WTC11 (cell line): ENCODE measurements around the gene NCAPH2.

Experiments
- AFF4 ChIP-seq: sonication (generic); formaldehyde crosslinking; IDR thresholded peaks from 2 replicates; pipeline ENCODE4 v1.8.1; 2023; ENCODE audit warnings: mild to moderate bottlenecking, missing genetic modification reagents, borderline replicate concordance
- CREM ChIP-seq: sonication (generic); formaldehyde crosslinking; IDR thresholded peaks from 2 replicates; pipeline ENCODE4 v1.8.1; 2022; ENCODE audit warnings: mild to moderate bottlenecking, missing genetic modification reagents, moderate library complexity
- CTCF ChIP-seq: fragments of 200-600 bp; IDR thresholded peaks from 2 replicates; pipeline ENCODE4 v1.8.0; 2022; ENCODE audit warnings: antibody characterized with exemption
- ETV6 ChIP-seq: sonication (generic); formaldehyde crosslinking; IDR thresholded peaks from 2 replicates; pipeline ENCODE4 v1.8.1; 2022; ENCODE audit warnings: mild to moderate bottlenecking, missing genetic modification reagents
- GABPB1 ChIP-seq: sonication (generic); formaldehyde crosslinking; IDR thresholded peaks from 2 replicates; pipeline ENCODE4 v1.8.1; 2023; ENCODE audit warnings: mild to moderate bottlenecking, missing genetic modification reagents
- JUN ChIP-seq: sonication (generic); formaldehyde crosslinking; IDR thresholded peaks from 2 replicates; pipeline ENCODE4 v1.8.0; 2023; ENCODE audit warnings: mild to moderate bottlenecking, missing genetic modification reagents
- NFE2L1 ChIP-seq: sonication (generic); formaldehyde crosslinking; IDR thresholded peaks from 2 replicates; pipeline ENCODE4 v1.8.1; 2023; ENCODE audit warnings: missing genetic modification reagents
- NFYB ChIP-seq: sonication (generic); formaldehyde crosslinking; conservative IDR thresholded peaks from 2 replicates; pipeline ENCODE4 v1.8.0; 2022; ENCODE audit warnings: low read depth, missing genetic modification reagents
- ZNF121 ChIP-seq: sonication (generic); formaldehyde crosslinking; IDR thresholded peaks from 2 replicates; pipeline ENCODE4 v1.8.0; 2023; ENCODE audit warnings: missing genetic modification reagents
- ZNF423 ChIP-seq: fragments of 250-450 bp; sonication (Bioruptor Pico); IDR thresholded peaks from 2 replicates; pipeline ENCODE4 v2.1.2; 2022; ENCODE audit warnings: mild to moderate bottlenecking, moderate library complexity
- ZNF512 ChIP-seq: sonication (generic); formaldehyde crosslinking; IDR thresholded peaks from 2 replicates; pipeline ENCODE4 v1.8.1; 2022; ENCODE audit warnings: missing genetic modification reagents, borderline replicate concordance
- ZNF532 ChIP-seq: fragments of 250-450 bp; sonication (Bioruptor Pico); IDR thresholded peaks from 2 replicates; pipeline ENCODE4 v1.9.0; 2021; ENCODE audit warnings: mild to moderate bottlenecking, borderline replicate concordance

GRCh38 chr22:50525858-50526107 is 17.8 kb downstream of the NCAPH2 start:
- TF ChIP-seq NFYB (CRISPR knock-in tag) = no peak
- no peak for TF ChIP-seq CTCF
- no peak for TF ChIP-seq ZNF532 (CRISPR knock-in tag)
- no peak for TF ChIP-seq ZNF512
- TF ChIP-seq ZNF423 (CRISPR knock-in tag) = no peak
- no peak for TF ChIP-seq ZNF121
- TF ChIP-seq AFF4 (CRISPR knock-in tag) = no peak
- TF ChIP-seq NFE2L1 (CRISPR knock-in tag) = 0 out of 2 replicates have a peak, but pooled peaks have one; percentile 3
- no peak for TF ChIP-seq CREM (CRISPR knock-in tag)
- no peak for TF ChIP-seq JUN (CRISPR knock-in tag)
- TF ChIP-seq ETV6 (CRISPR knock-in tag) = no peak
- no peak for TF ChIP-seq GABPB1 (CRISPR knock-in tag)
